Skeletal muscle tissue (tissue), 4 donors: Measurements from ENCODE around the gene SUN5. TPM values are rescaled to one million over a fixed set of nuclear protein-coding genes. Genes with fewer than 3 reads are reported as not detected.

Experiments used
- H3K27ac ChIP-seq: one replicate; pipeline ENCODE4 v1.7.0; 2013; ENCODE audit warnings: mild to moderate bottlenecking, low read depth, low read length, inconsistent platforms
- H3K27me3 ChIP-seq, 3 donors: one replicate each; pipeline ENCODE4 v1.7.0; 2013; ENCODE audit warnings: low read length in 3 of 3; ENCODE audit not compliant: control insufficient read depth in 3 of 3, insufficient read depth in 3 of 3
- H3K36me3 ChIP-seq, 3 donors: one replicate each; pipeline ENCODE4 v1.7.0; 2013; ENCODE audit warnings: low read length in 3 of 3; ENCODE audit not compliant: control insufficient read depth in 3 of 3, insufficient read depth in 3 of 3
- H3K4me1 ChIP-seq, 3 donors: one replicate each; pipeline ENCODE4 v1.7.0; 2013; ENCODE audit warnings: low read length in 3 of 3, mild to moderate bottlenecking in 3 of 3; ENCODE audit not compliant: control insufficient read depth in 3 of 3, insufficient read depth in 3 of 3
- H3K4me3 ChIP-seq, 3 donors: one replicate each; pipeline ENCODE4 v1.7.0; 2013; ENCODE audit warnings: low read length in 3 of 3
- H3K9ac ChIP-seq, 3 donors: one replicate each; pipeline ENCODE4 v1.7.0; 2013; ENCODE audit warnings: low read length in 3 of 3, mild to moderate bottlenecking in 3 of 3, moderate library complexity in 2 of 3, low read depth in 1 of 3
- H3K9me3 ChIP-seq, 3 donors: one replicate each; pipeline ENCODE4 v1.7.0; 2013; ENCODE audit warnings: low read length in 3 of 3; ENCODE audit not compliant: control insufficient read depth in 3 of 3
- total RNA-seq: library from RNA; depleted of rRNA; stranded (reverse); fragments of >200 nt; gene quantifications from one replicate; pipeline ENCODE4 v1.2.3, GENCODE V29; 2014
- donor health status: Osteomylitis.

Gene SUN5
- total RNA-seq, 1 donor from 2014 or later, result not detected

DNA sequence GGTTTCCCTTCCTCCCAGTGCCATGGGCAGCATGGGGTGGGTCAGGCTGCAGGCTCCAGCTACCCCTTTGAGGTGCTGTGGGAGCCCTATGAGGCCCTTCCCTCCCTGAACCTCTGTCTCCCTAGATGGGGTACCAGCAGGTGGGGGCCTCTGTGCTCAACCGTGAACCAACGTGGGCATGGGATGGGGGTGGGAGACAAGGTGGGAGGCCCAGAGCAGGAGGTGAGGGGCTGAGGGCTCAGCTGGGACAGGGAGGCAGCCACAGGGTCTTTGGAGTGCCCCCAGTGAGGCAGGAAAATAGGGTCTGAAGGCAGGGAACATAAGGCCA lies 33.3 kb downstream of the SUN5 start:
- Histone ChIP-seq H3K4me3 (no peak overlapping the region), H3K9ac (no peak overlapping the region), H3K9me3 (no peaks in the 10 kb centered on the region), H3K27me3 (peaks cover 4 to 20% (median 12%) of the 10 kb centered on the region in 3 donors), H3K27ac (no peak overlapping the region), H3K4me1 (no peaks in the 10 kb centered on the region), H3K36me3 (no peaks in the 10 kb centered on the region)

DNA sequence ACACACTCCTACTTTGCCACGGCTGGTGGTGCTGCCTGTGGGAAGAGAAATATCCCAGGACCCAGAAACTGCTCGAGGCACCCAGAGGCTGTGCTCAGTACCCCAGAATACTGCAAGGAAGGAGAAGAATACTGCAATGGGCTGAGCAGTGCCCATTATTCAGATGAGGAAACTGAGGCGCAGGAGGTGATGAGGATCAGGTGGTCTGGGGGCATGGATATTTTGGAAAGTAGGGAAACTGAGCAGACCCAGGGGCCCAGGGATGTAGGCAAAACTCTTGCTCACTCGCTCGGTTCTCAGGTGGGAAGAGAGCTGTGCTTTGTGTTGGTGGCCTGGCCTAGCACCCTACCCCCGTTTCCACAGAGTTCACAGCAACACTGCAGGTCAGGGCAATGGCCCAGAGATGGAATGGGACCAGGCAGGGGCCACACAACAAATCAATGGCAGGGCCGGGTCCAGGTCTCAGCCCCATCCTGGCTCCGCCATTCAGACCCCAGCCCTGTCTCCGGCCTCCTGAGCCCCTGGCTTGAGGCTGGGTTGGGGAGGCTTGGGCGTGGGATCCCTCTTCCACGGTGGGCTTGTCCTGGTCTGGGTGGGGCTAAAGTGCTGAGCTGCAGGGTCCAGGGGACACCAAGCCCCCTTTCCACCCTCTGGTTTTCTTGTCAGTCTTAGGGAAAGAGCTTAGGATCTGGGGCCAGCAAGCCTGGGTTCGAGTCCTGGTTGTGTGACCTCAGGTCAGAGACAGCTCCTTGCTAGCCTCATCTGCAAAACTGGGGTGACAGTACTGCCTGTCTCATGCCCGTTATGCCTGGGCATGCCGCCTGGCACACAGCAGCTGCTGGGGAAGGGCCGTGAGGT lies 33.9 kb downstream of the SUN5 start:
- Histone ChIP-seq H3K9me3 (no peaks in the 10 kb centered on the region), H3K36me3 (no peaks in the 10 kb centered on the region), H3K4me1 (no peaks in the 10 kb centered on the region), H3K9ac (no peak overlapping the region), H3K27me3 (peaks cover 4 to 25% (median 12%) of the 10 kb centered on the region in 3 donors), H3K4me3 (no peak overlapping the region), H3K27ac (no peak overlapping the region)

DNA sequence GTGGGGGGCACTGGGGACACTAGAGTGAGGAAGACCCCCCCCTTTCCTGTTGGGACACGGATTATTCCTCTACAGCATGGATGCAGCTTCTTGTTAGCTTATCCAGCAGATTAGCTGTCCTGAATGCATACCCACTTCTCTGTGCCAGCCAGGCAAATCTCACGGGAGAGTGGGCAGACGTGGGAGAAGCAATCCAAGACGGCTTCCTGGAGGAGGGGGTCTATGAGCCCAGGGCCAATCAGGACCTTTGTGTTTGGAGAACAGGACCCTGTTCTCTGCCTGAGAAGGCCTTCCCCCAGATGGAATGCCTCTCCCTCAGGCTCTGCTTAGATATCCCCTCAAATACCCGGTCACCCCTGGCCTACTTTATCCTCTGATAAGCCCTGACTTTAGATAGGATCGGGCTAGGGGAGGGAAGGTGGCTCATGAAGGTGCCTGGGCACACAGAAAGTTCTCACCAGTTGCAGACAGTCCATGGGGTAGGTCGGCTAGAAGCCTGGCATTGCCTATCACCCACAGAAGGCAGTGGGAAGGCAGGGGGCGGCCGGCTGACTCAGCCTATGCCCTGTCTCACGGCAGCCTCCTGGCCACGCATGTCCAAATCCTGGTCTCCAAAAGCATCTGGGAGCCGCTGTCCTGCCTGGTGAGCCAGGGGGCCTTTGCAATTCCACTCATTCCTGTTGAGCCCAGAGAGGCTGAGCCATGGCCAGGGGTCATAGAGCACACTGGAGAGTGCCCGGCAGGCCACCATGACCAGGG lies 34.7 kb downstream of the SUN5 start:
- Histone ChIP-seq H3K36me3 (no peaks in the 10 kb centered on the region), H3K4me3 (no peak overlapping the region), H3K9ac (no peak overlapping the region), H3K4me1 (no peaks in the 10 kb centered on the region), H3K27me3 (peaks cover 4 to 25% (median 12%) of the 10 kb centered on the region in 3 donors), H3K27ac (no peak overlapping the region), H3K9me3 (no peaks in the 10 kb centered on the region)

DNA sequence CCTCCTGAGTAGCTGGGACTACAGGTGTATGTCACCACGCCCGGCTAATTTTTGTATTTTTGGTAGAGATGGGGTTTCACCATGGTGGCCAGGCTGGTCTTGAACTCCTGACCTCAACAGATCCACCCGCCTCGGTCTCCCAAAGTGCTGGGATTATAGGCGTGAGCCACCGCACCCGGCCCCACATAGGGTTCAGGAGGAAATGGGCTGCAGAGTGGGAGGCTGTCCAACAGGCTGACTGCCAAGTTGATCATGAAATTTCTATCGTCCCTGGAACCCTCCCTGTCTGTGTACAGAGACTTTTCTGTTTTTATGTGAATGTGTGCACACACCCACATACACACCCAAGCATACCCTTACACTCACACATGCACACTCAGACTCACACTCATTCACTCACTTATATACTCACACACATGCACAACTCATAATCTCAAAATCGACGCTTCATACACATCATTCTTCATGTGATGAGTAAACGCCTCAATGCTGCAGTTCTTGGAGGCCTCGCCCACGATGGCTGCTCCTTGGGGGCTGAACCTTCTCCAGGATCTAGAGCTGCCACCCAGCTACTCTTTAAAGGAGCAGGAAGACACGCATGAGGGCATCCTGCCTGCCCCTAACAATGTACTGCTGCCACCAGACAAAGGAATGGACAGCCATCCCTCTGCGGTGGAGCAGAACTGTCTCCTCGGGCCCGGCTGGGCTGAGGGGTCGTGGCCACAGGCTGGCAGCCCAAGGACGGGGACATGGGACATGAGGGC lies 35.6 kb downstream of the SUN5 start:
- H3K36me3 ChIP-seq, result no peaks in the 10 kb centered on the region
- no peaks in the 10 kb centered on the region for H3K4me1 ChIP-seq
- H3K9ac ChIP-seq, result no peak overlapping the region
- no peak overlapping the region for H3K4me3 ChIP-seq
- peaks cover 4 to 25% (median 16%) of the 10 kb centered on the region in 3 donors for H3K27me3 ChIP-seq
- H3K27ac ChIP-seq, result no peak overlapping the region
- H3K9me3 ChIP-seq, result no peaks in the 10 kb centered on the region

DNA sequence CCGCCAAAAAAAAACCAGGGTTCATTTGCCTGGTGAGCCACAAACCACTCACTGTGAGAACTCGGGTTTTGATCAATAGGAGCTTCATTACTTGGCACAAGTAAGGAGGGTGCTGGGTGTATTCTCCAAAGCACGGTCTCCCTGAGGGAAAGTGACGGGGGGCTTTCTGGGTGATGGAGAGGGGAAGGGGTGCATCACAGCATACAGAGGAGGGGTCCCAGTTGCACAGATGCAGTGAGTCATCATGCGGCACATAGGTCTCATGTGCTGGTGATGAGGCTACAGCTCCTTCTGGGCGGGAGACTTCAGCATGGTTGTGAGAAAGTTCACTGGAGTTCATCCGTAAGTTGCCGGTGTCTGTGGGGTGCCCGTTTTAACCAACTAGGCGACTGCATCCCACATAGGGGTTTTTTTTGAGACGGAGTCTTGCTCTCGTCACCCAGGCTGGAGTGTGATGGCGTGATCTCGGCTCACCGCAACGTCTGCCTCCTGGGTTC lies 36.2 kb downstream of the SUN5 start:
- H3K4me3 ChIP-seq, result no peak overlapping the region
- no peaks in the 10 kb centered on the region for H3K9me3 ChIP-seq
- H3K36me3 ChIP-seq, result no peaks in the 10 kb centered on the region
- H3K4me1 ChIP-seq, result no peaks in the 10 kb centered on the region
- peaks cover 4 to 30% (median 22%) of the 10 kb centered on the region in 3 donors for H3K27me3 ChIP-seq
- H3K9ac ChIP-seq, result no peak overlapping the region
- no peak overlapping the region for H3K27ac ChIP-seq

DNA sequence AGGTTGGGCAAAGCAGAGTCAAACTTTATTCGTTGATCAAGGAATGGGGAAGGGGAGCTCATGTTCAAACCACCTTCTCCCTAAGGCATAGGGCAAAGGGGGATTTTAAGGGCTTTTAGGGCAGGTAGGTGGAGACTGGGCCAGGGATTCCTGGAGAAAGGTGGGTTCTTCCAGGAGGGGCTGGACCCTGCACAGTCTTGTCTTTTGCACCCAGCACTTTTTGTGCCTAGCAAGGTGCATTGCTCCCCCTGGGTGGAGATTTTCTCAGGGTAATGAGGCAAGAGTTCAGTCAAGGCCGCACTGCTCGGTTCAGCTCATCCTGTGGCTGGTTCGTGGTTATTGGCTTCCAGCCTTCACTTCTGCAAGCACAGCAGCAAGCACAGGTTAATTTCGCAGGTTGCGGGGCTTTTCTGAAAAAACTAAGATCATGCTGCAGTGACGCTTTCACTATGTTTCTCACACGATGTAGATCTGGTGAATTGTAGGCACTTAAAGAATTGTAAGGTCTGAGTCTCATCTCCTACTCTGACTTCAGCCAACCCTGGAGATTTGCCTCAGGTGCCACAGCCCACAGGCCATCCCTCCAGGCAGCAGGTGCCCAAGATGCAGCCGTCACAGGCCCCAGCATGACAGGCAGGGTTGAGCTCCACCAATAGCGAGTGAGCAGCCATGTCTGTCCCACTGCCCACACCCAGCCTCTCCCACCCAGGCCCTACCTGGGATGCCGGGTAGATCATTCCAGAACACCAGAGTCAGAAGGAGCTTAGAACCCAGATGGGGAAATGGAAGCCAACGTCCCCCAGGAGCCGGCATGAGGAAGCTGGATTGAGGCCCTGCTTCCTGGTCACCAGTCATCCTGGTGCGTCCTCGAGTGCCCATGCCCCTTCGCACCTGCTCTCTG lies 37.1 kb downstream of the SUN5 start:
- Histone ChIP-seq H3K9ac (no peak overlapping the region), H3K27ac (no peak overlapping the region), H3K4me1 (no peaks in the 10 kb centered on the region), H3K27me3 (peaks cover 4 to 33% (median 22%) of the 10 kb centered on the region in 3 donors), H3K9me3 (no peaks in the 10 kb centered on the region), H3K36me3 (no peaks in the 10 kb centered on the region), H3K4me3 (no peak overlapping the region)

DNA sequence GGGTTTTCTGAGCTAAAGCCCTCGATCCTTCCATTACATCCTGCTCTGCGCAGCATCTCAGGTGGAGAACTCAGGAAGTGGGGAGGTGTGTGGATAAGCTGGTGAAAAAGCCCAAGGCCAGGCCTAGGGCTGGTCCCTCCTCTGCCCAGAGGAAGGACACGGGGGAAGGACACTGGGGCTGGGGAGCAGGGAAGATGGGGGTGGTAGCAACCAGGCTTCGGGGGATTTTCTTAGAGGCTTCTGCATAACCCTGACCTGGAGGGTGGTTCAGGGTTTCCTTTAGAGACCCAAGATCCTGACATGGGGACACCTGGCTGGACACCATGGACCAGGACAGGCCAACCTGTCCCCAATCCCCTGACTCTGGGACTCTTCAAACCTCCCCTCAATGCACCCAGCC lies 37.9 kb downstream of the SUN5 start:
- Histone ChIP-seq H3K9ac (no peak overlapping the region), H3K4me1 (no peaks in the 10 kb centered on the region), H3K4me3 (no peak overlapping the region)

DNA sequence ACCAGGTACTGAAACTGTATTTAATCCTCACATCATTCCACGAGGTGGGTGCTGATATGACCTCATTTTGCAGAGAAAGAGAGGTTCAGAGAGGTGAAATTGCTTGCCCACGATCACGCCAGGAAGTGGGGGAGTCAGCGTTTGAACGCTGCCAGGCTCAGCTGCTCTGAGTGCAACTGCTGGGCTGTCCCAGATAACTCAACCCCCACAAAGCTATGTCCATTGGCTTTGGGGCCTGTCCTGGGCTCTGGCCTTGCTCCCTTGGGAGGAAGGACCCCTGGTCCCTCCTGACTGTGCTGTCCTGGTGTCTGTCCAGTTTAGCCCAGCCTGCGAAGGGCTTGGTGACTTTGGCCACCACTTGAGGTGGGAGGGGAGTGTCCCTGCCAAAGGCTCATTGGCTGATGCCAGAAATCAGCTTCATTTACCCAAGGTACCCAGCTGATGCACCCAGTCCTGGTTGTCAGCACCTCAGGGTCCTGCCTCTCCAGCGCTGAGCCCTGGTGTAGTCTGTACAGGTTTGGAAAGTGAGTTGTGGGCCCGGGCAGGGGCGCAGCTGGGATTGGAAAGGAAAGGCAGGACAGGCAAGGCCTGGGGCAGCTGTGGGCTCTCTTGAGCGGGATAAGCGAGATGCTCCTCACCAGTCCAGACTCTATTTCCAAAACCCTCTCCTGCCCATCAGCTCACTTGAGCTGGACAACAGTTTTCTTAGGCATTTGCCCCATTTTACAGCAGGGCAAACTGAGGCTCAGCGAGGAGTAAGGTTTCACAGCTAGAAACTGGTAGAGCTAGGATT lies 38.5 kb downstream of the SUN5 start:
- Histone ChIP-seq H3K27me3 (peaks cover 4 to 33% (median 22%) of the 10 kb centered on the region in 3 donors), H3K27ac (no peak overlapping the region), H3K4me1 (no peaks in the 10 kb centered on the region), H3K4me3 (no peak overlapping the region), H3K9me3 (no peaks in the 10 kb centered on the region), H3K36me3 (no peaks in the 10 kb centered on the region), H3K9ac (no peak overlapping the region)

More for the DNA sequence above, 37.9 kb downstream of the SUN5 start:
- Histone ChIP-seq H3K27ac (no peak overlapping the region), H3K9me3 (no peaks in the 10 kb centered on the region), H3K36me3 (no peaks in the 10 kb centered on the region), H3K27me3 (peaks cover 4 to 33% (median 22%) of the 10 kb centered on the region in 3 donors)
